HG03175 (cell line): Measurements from ENCODE around the gene HOMEZ.
"Not testable (repeated sequence)": the region's sequence is repeated elsewhere in the genome, so short reads cannot be mapped to it uniquely, and the experiment has no call there.

Experiments used
- ATAC-seq: cut with Tn5 transposase; IDR thresholded peaks from one replicate; pipeline ENCODE4 v1.9.1; 2021; ENCODE audit warnings: mild to moderate bottlenecking, moderate library complexity; ENCODE audit not compliant: unreplicated experiment

HOMEZ gene

GRCh38 chr14:23228812-23229211 lies 57.1 kb downstream of the HOMEZ start:
- ATAC-seq: no peak

- no peak for ATAC-seq
These were observed 58.4 kb downstream of the HOMEZ start for GRCh38 chr14:23227566-23227965.

GRCh38 chr14:23224958-23225357 lies 61.0 kb downstream of the HOMEZ start:
- ATAC-seq: not testable (repeated sequence)
